ENCODE results near the gene AGFG2. TPM values are rescaled to one million over a fixed set of nuclear protein-coding genes. Genes with fewer than 3 reads are reported as not detected.

The AGFG2 gene
- total and polyA plus RNA-seq, 2 of the 13 experiments (the other 11 are each of a cell fraction or from before 2014, with no cell fraction given): 125 to 132 TPM

GRCh38 chr7:100568176-100568895, 29.3 kb downstream of the AGFG2 start (continued):
- TF ChIP-seq CHD2 (IDR thresholded peaks at IDR 0.05; ENCODE audit: low read depth, low read length) (no peak), ZNF333 (CRISPR knock-in tag; IDR thresholded peaks at IDR 0.05; ENCODE audit: borderline replicate concordance) (peak; percentile 74; the same call in 1 of the 2 replicates), KLF6 (CRISPR knock-in tag; IDR thresholded peaks at IDR 0.05) (peak; percentile 88), ZNF138 (CRISPR knock-in tag; IDR thresholded peaks at IDR 0.05; ENCODE audit: low read depth) (peak; percentile 77; the same call in 1 of the 2 replicates), NONO (IDR thresholded peaks at IDR 0.05) (no peak), NONO (CRISPR knock-in tag; conservative IDR thresholded peaks at IDR 0.05) (peak; percentile 95), ONECUT2 (CRISPR knock-in tag; IDR thresholded peaks at IDR 0.05) (no peak; the same call in 1 of the 2 replicates), HMG20B (CRISPR knock-in tag; conservative IDR thresholded peaks at IDR 0.05) (no peak), ZBTB3 (CRISPR knock-in tag; IDR thresholded peaks at IDR 0.05; ENCODE audit: borderline replicate concordance, low read depth) (0 out of 2 replicates have a peak, but pooled peaks have one; percentile 3), ZNF292 (CRISPR knock-in tag; IDR thresholded peaks at IDR 0.05; ENCODE audit: borderline replicate concordance, low read depth) (no peak; the same call in 1 of the 2 replicates), MAFG (CRISPR knock-in tag; IDR thresholded peaks at IDR 0.05) (no peak), ATF1 (CRISPR knock-in tag; IDR thresholded peaks at IDR 0.05) (no peak), RCOR2 (CRISPR knock-in tag; IDR thresholded peaks at IDR 0.05) (peak; percentile 34; the same call in 1 of the 2 replicates), GFI1 (CRISPR knock-in tag; IDR thresholded peaks at IDR 0.05; ENCODE audit: borderline replicate concordance) (peak; percentile 60), SMC3 (IDR thresholded peaks at IDR 0.05; ENCODE audit: low read length) (no peak), ZNF597 (CRISPR knock-in tag; IDR thresholded peaks at IDR 0.05) (no peak), ZNF414 (CRISPR knock-in tag; IDR thresholded peaks at IDR 0.05) (no peak), TEAD3 (CRISPR knock-in tag; optimal IDR thresholded peaks at IDR 0.05; ENCODE audit: borderline replicate concordance) (peak; percentile 39), ZNF572 (CRISPR knock-in tag; IDR thresholded peaks at IDR 0.05) (0 out of 2 replicates have a peak, but pooled peaks have one; percentile 79), TFE3 (CRISPR knock-in tag; IDR thresholded peaks at IDR 0.05) (peak; percentile 96), ZNF446 (CRISPR knock-in tag; IDR thresholded peaks at IDR 0.05) (peak; percentile 93; the same call in 1 of the 2 replicates), ZNF280D (CRISPR knock-in tag; IDR thresholded peaks at IDR 0.05) (peak; percentile 49; the same call in 1 of the 2 replicates), ZNF556 (CRISPR knock-in tag; IDR thresholded peaks at IDR 0.05; ENCODE audit: borderline replicate concordance) (peak; percentile 55; the same call in 1 of the 2 replicates), ZKSCAN1 (IDR thresholded peaks at IDR 0.05; ENCODE audit: low read length) (no peak), ZNF432 (CRISPR knock-in tag; IDR thresholded peaks at IDR 0.05; ENCODE audit: borderline replicate concordance) (no peak)
